Activated CD4-positive, alpha-beta T cell treated with anti-CD3 and anti-CD28 coated beads, Interleukin-2, amount 50 U/mL, for 48 hours (primary cell): ENCODE measurements around the gene DEPP1.

ENCODE experiments used
- DNase-seq, 2 experiments: peaks; one replicate each; pipeline ENCODE4 v3.0.0-alpha.2; 2020

The DEPP1 gene

GRCh38 chr10:44931621-44932516 is 46.7 kb downstream of the DEPP1 start:
- DNase-seq = no peak

GRCh38 chr10:44930904-44931620 is 47.5 kb downstream of the DEPP1 start:
- DNase-seq = no peak

- no peak for DNase-seq
These were observed 49.0 kb downstream of the DEPP1 start for GRCh38 chr10:44929356-44930255.

- DNase-seq = no peak
These were observed 50.1 kb downstream of the DEPP1 start for GRCh38 chr10:44928462-44928861.

- no peak for DNase-seq
These were observed 51.3 kb downstream of the DEPP1 start for GRCh38 chr10:44927352-44927751.

GRCh38 chr10:44926751-44927351 is 51.8 kb downstream of the DEPP1 start:
- DNase-seq = no peak
